Fibroblast of villous mesenchyme (primary cell): ENCODE data around the gene SLC9B2. TPM values are rescaled to one million over a fixed set of nuclear protein-coding genes. Genes with fewer than 3 reads are reported as not detected.

Source experiments
- DNase-seq: peaks from one replicate; pipeline ENCODE4 v3.0.0-alpha.2; 2010; ENCODE audit warnings: low read depth
- H3K4me3 ChIP-seq: 2 replicates; pipeline ENCODE4 v1.5.1; 2011; ENCODE audit warnings: low read depth, mild to moderate bottlenecking, low read length
- total RNA-seq: library from RNA; depleted of rRNA; stranded (reverse); fragments of >200 nt; gene quantifications from 2 replicates; pipeline ENCODE4 v1.2.3, GENCODE V29; 2012
- TF ChIP-seq, protein P1 (sequence below): IDR thresholded peaks from 2 replicates; pipeline ENCODE4 v1.5.1; 2012; ENCODE audit warnings: low read depth, mild to moderate bottlenecking, low read length; ENCODE audit not compliant: insufficient read depth

The SLC9B2 gene, protein sequence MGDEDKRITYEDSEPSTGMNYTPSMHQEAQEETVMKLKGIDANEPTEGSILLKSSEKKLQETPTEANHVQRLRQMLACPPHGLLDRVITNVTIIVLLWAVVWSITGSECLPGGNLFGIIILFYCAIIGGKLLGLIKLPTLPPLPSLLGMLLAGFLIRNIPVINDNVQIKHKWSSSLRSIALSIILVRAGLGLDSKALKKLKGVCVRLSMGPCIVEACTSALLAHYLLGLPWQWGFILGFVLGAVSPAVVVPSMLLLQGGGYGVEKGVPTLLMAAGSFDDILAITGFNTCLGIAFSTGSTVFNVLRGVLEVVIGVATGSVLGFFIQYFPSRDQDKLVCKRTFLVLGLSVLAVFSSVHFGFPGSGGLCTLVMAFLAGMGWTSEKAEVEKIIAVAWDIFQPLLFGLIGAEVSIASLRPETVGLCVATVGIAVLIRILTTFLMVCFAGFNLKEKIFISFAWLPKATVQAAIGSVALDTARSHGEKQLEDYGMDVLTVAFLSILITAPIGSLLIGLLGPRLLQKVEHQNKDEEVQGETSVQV
- total RNA-seq = 15.1 and 20.7 TPM in 2 replicates

DNA sequence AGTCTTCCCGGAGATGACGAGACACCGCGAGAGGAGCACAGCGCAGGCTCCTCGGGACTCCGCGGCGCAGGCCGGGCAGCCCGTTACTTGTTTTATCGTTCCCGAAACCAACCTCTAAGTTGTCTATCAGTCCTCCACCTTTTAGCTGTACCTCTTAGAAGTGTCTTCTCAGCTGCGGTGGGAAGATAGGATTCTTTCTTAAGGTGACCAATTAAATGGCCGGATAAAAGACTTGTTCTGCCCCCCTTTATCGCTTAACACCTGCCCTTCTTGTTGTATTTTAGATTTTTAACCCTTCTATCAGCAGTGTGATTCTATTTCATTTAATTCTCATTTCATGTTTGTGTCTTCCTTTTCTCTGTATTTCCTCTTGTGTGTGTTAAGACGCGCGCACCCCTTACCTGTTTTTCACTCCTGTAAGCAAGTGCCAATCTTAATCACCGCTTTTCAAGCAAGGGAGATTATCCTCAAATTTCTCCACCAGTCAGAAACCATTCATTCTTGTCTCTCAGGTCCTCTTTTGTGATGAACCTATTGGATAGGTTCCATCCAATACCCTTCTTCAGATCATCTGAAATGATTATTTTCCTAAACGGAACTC, at the start of gene SLC9B2:
SLC9B2 (minus strand) TSS at position 15 of the 601 bp plus-strand sequence. CDS start 9,211 bp downstream, outside the sequence.
- DNase-seq = no peak
- peak within 1 kb of the TSS; percentile 73 for H3K4me3 ChIP-seq
- TF ChIP-seq, protein P1, sequence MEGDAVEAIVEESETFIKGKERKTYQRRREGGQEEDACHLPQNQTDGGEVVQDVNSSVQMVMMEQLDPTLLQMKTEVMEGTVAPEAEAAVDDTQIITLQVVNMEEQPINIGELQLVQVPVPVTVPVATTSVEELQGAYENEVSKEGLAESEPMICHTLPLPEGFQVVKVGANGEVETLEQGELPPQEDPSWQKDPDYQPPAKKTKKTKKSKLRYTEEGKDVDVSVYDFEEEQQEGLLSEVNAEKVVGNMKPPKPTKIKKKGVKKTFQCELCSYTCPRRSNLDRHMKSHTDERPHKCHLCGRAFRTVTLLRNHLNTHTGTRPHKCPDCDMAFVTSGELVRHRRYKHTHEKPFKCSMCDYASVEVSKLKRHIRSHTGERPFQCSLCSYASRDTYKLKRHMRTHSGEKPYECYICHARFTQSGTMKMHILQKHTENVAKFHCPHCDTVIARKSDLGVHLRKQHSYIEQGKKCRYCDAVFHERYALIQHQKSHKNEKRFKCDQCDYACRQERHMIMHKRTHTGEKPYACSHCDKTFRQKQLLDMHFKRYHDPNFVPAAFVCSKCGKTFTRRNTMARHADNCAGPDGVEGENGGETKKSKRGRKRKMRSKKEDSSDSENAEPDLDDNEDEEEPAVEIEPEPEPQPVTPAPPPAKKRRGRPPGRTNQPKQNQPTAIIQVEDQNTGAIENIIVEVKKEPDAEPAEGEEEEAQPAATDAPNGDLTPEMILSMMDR = no peak

DNA sequence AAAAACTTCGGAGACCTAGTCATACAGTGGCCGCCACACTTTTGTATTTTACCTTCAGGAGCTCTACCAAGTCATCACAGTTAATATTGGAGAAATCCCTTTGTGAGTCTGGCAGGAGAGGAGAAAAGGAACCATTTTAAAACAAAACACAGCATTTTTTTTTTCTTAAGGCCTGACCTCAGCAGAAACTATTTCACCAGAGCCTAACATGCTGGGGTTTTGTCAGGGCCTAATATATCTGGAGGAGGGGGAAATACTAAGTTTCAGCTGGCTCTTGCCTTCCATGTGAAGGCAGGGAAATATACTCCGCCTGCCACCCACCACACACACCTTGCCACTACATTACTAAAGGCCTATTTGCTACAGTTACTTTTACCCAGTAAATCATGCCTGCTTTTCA, 49.6 kb upstream of the SLC9B2 start:
- DNase-seq = no peak
- H3K4me3 ChIP-seq = no peak overlapping the region
- TF ChIP-seq, protein P1 = no peak

DNA sequence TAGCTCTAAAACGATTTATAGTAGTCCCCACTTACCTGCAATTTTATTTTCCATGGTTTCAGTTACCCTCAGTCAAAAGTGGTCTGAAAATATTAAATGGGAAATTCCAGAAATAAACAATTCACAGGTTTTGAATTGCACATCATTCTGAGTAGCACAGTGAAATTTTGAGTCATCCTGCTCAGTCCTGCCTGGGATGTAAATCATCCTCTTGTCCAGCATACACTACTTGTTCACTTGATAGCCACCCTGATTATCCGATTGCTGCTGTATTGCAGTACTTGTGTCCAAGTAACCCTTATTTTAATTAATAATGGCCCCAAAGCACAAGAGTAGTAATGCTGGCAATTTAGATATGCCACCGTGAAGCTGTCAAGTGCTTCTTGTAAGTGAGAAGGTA, 46.6 kb upstream of the SLC9B2 start:
- DNase-seq = no peak
- TF ChIP-seq, protein P1 = no peak
- H3K4me3 ChIP-seq = no peak overlapping the region

DNA sequence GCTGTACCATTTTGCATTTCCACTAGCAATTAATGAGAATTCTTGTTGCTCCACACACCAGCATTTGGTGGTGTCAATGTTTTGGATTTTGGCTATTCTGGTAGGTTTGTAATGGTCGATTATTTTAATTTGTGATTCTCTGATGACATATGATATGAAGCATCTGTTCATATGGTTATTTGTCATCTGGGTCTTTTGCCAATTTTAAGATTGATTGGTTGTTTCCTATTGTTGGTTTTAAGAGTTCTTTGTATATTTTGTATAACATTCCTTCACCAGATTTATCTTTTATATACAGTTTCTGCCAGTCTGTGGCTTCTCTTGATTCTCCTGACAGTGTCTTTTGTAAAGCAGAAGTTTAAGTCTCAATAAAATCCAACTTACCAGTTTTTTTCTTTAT, 41.6 kb upstream of the SLC9B2 start:
- DNase-seq = no peak
- TF ChIP-seq, protein P1 = no peak
- H3K4me3 ChIP-seq = no peak overlapping the region

DNA sequence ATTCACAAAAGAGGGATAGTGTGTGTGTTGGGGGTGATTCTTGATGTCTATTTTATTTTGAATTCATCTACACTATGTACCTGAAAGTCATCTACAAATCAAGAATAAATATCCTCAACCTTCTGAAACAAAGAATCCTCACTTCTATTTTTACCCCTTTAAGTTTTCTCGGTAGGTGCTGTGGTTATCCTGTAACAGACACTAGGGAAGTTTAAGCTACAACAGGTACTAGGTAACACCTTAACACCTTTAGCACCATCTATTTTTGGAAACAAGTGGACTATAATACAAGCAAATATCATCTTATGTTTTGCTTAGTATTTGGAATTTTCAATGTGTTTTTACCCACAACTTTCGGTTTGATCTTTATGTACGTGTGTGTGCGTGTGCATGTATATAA, 35.0 kb upstream of the SLC9B2 start:
- no peak overlapping the region for H3K4me3 ChIP-seq
- no peak for DNase-seq
- TF ChIP-seq, protein P1 = no peak

DNA sequence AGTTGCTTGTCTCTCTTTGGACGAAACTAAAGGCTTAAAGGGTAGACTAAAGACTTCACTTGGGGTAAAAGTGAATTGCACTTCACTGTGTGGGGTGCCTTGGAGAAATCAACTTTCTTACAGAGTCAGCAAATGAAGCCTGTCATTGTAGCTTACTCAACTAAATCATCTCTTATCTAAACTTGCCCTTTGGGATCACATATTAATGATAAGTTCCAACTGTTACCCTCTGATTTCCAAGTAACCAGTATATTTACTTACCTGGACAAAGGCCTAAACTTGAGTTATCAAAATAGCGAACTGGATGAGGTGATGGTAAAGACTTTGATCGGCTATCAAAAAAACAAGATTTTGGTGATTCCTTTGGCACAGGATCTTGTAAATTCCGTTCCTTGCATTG, 32.0 kb upstream of the SLC9B2 start:
- TF ChIP-seq, protein P1 = no peak
- no peak overlapping the region for H3K4me3 ChIP-seq
- DNase-seq = no peak
